Ascending aorta (tissue), 2 donors: Measurements from ENCODE around the gene SPRED3. TPM values are rescaled to one million over a fixed set of nuclear protein-coding genes. Genes with fewer than 3 reads are reported as not detected.

Source experiments
- DNase-seq, 2 donors: peaks; one replicate each; pipeline ENCODE4 v3.0.0-alpha.2; 2019; ENCODE audit warnings: low spot score in 2 of 2
- H3K27ac ChIP-seq, 2 donors: fragments of 200-600 bp; sonication (generic); one replicate each; pipeline ENCODE4 v1.5.1; 2016 to 2017; ENCODE audit warnings: mild to moderate bottlenecking in 1 of 2
- H3K27me3 ChIP-seq: fragments of 200-600 bp; sonication (generic); one replicate; pipeline ENCODE4 v1.5.1; 2017
- H3K36me3 ChIP-seq, 2 donors: fragments of 200-600 bp; sonication (generic); one replicate each; pipeline ENCODE4 v1.5.1; 2016
- H3K4me1 ChIP-seq, 2 donors: fragments of 200-600 bp; sonication (generic); one replicate each; pipeline ENCODE4 v1.5.1; 2016 to 2017; ENCODE audit warnings: mild to moderate bottlenecking in 1 of 2
- H3K4me3 ChIP-seq, 2 donors: fragments of 200-600 bp; sonication (generic); one replicate each; pipeline ENCODE4 v1.5.1; 2016 to 2017; ENCODE audit warnings: mild to moderate bottlenecking in 1 of 2
- H3K9me3 ChIP-seq, 2 donors: fragments of 200-600 bp; sonication (generic); one replicate each; pipeline ENCODE4 v1.5.1; 2016
- intact Hi-C: fragments of 100-400 bp; cut with DNase I; formaldehyde crosslinking; loops from one replicate; pipeline ENCODE4 v1.15.1; 2023
- total RNA-seq: library from RNA; depleted of rRNA; stranded (reverse); fragments of >200 nt; gene quantifications from one replicate; pipeline ENCODE4 v1.1.0, GENCODE V29; 2016
- TF ChIP-seq, protein P1 (sequence below), 3 experiments: fragments of 200-600 bp in 2 of 3; fragments of 450-650 bp in 1 of 3; sonication (generic) in 2 of 3; IDR thresholded peaks; one replicate each; pipeline ENCODE4 v1.5.1; 2016 to 2019; ENCODE audit warnings: antibody characterized with exemption in 3 of 3, mild to moderate bottlenecking in 1 of 3, moderate library complexity in 1 of 3

Gene SPRED3
- total RNA-seq, 1 donor from 2014 or later, result 18.3 TPM

DNA sequence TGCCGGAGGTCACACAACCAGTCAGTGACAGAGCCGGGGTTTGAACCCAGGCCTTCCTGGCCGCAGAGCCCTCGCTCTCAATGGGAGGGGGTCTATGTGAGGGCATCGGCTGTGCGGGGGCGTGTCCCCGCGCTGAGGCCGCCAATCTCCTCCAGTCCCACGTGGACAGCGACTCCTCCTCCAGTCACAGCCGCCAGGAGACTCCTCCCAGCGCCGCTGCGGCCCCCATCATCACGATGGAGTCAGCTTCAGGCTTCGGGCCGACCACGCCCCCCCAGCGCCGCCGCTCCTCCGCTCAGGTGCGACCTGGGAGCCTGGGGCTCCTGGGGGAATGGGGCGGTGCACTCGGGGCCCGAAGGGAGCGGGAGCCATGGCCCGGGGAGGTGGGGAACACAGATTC, 6.0 kb downstream of the SPRED3 start:
- DNase-seq, result no peak
- TF ChIP-seq, protein P1, sequence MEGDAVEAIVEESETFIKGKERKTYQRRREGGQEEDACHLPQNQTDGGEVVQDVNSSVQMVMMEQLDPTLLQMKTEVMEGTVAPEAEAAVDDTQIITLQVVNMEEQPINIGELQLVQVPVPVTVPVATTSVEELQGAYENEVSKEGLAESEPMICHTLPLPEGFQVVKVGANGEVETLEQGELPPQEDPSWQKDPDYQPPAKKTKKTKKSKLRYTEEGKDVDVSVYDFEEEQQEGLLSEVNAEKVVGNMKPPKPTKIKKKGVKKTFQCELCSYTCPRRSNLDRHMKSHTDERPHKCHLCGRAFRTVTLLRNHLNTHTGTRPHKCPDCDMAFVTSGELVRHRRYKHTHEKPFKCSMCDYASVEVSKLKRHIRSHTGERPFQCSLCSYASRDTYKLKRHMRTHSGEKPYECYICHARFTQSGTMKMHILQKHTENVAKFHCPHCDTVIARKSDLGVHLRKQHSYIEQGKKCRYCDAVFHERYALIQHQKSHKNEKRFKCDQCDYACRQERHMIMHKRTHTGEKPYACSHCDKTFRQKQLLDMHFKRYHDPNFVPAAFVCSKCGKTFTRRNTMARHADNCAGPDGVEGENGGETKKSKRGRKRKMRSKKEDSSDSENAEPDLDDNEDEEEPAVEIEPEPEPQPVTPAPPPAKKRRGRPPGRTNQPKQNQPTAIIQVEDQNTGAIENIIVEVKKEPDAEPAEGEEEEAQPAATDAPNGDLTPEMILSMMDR (IDR thresholded peaks at IDR 0.05), result no peak

DNA sequence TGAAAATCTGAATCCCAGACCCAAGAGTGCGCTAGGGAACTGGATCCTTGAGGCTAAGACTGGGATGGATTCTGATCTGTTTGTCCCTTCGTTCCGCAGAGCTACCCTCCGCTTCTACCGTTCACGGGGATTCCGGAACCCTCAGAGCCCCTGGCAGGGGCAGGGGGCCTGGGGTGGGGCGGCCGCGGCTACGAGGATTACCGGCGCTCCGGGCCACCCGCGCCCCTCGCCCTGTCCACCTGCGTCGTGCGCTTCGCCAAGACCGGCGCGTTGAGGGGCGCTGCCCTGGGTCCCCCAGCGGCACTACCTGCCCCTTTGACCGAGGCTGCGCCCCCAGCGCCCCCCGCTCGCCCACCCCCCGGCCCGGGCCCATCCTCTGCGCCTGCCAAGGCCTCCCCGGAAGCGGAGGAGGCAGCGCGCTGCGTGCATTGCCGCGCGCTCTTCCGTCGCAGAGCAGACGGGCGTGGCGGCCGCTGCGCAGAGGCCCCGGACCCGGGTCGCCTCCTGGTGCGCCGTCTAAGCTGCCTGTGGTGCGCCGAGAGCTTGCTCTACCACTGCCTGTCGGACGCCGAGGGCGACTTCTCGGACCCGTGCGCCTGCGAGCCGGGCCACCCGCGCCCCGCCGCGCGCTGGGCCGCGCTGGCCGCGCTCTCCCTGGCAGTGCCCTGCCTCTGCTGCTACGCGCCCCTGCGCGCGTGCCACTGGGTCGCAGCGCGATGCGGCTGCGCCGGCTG, 7.1 kb downstream of the SPRED3 start:
- Histone ChIP-seq H3K9me3 (no peaks in the 10 kb centered on the region), H3K4me1 (no peaks in the 10 kb centered on the region), H3K36me3 (peaks cover 0 to 9% of the 10 kb centered on the region in 2 donors), H3K4me3 (peak overlapping the region in 1 of 2 donors; percentile 20), H3K27ac (no peak overlapping the region), H3K27me3 (no peaks in the 10 kb centered on the region)
- intact Hi-C loops, result loop anchor here (10.0 kb wide), 1 partner anchor 319 kb away; no protein-coding TSS in a partner anchor
- TF ChIP-seq, protein P1 (IDR thresholded peaks at IDR 0.05), result no peak
- DNase-seq, result no peak

More for the DNA sequence above, 6.0 kb downstream of the SPRED3 start:
- H3K36me3 ChIP-seq, result peaks cover 0 to 9% of the 10 kb centered on the region in 2 donors
- H3K9me3 ChIP-seq, result no peaks in the 10 kb centered on the region
- H3K27me3 ChIP-seq, result no peaks in the 10 kb centered on the region
- intact Hi-C loops, result loop anchor here (10.0 kb wide), 1 partner anchor 320 kb away; no protein-coding TSS in a partner anchor
- no peak overlapping the region for H3K4me3 ChIP-seq
- H3K27ac ChIP-seq, result no peak overlapping the region
- H3K4me1 ChIP-seq, result peaks cover 0 to 7% of the 10 kb centered on the region in 2 donors

DNA sequence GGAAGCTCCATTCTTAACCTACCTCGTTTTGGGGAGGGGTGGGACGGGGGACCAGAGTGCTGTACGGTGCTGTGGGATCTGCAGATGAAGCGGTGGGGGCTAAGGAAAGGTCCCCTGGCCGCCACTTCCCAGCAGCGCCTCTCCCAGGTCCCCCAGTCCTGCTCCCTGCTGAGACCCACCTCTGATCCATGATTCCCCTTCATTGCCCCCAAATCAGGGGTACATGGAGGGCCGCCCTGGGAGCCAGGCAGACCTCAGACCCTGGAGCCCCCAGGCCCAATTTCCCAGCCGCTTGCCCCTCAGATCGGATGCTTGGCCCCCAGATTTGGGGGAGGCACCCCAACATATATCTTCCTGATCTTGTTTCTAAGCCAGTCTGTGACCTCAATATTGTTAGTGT, 10.6 kb downstream of the SPRED3 start:
- TF ChIP-seq, protein P1 (IDR thresholded peaks at IDR 0.05), result no peak
- H3K9me3 ChIP-seq, result no peaks in the 10 kb centered on the region
- no peaks in the 10 kb centered on the region for H3K27me3 ChIP-seq
- no peak for DNase-seq
- H3K36me3 ChIP-seq, result no peaks in the 10 kb centered on the region
- intact Hi-C loops, result loop anchor here (10.0 kb wide), 1 partner anchor 316 kb away; no protein-coding TSS in a partner anchor
- no peak overlapping the region for H3K27ac ChIP-seq
- no peak overlapping the region for H3K4me3 ChIP-seq
- peaks cover 0 to 8% of the 10 kb centered on the region in 2 donors for H3K4me1 ChIP-seq

DNA sequence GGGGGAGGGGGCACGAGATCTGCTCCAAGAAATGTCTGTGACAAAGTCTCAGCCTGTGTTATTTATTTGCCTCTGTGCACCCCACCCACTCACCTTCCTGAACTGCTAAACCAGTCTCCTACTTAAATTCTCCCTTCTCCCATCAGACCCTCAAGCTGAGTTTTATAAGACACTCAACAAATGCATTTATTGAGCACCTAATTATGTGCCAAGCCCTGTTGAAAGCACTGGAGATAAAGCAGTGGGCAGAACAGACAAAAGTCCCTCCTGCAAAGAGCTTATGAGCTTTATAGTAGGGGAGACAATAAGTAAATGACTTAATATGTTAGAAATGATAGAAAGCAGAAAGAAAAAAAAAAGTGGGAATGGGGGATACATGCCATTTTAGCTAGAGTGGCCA, 11.0 kb downstream of the SPRED3 start:
- no peak overlapping the region for H3K27ac ChIP-seq
- intact Hi-C loops, result loop anchor here (10.0 kb wide), 1 partner anchor 315 kb away; no protein-coding TSS in a partner anchor
- H3K36me3 ChIP-seq, result no peaks in the 10 kb centered on the region
- H3K27me3 ChIP-seq, result no peaks in the 10 kb centered on the region
- no peak for DNase-seq
- TF ChIP-seq, protein P1 (IDR thresholded peaks at IDR 0.05), result no peak
- no peak overlapping the region for H3K4me3 ChIP-seq
- H3K9me3 ChIP-seq, result no peaks in the 10 kb centered on the region
- H3K4me1 ChIP-seq, result peaks cover 0 to 11% of the 10 kb centered on the region in 2 donors

DNA sequence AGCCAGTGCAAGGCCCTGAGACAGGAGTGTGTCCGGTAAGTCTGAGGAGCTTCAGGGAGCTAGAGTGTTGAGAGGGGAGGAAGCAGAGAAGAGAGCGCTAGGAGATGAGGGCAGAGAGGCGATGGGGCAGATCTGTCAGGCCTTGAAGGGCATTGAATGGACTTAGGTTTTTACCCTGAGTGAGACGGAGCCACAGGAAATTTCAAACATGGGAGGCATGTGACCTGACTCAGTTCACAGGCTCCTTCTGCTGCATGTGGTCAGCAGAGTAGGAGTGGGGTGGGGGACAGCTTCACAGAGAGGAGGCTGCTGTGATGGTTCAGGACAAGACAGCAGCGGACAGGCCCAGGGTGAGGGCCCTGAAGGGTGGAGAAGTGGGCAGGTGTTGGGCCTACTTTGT, 11.9 kb downstream of the SPRED3 start:
- intact Hi-C loops, result loop anchor here (5.0 kb wide), 1 partner anchor 502 kb away; no protein-coding TSS in a partner anchor
- Histone ChIP-seq H3K4me1 (peaks cover 0 to 11% of the 10 kb centered on the region in 2 donors), H3K4me3 (no peak overlapping the region), H3K9me3 (no peaks in the 10 kb centered on the region), H3K27me3 (no peaks in the 10 kb centered on the region), H3K36me3 (peaks cover 0 to 7% of the 10 kb centered on the region in 2 donors), H3K27ac (no peak overlapping the region)
- DNase-seq, result no peak
- TF ChIP-seq, protein P1 (IDR thresholded peaks at IDR 0.05), result no peak
